GM19372 (cell line): Measurements from ENCODE around the gene NME8.
A peak's percentile ranks its signal among the peaks of the same experiment; 100 is the strongest.
"Not testable (repeated sequence)": the region's sequence is repeated elsewhere in the genome, so short reads cannot be mapped to it uniquely, and the experiment has no call there.

Source experiments
- ATAC-seq: cut with Tn5 transposase; IDR thresholded peaks from one replicate; pipeline ENCODE4 v1.9.1; 2021; ENCODE audit warnings: mild to moderate bottlenecking, low read depth, moderate library complexity; ENCODE audit not compliant: unreplicated experiment

Gene NME8, protein sequence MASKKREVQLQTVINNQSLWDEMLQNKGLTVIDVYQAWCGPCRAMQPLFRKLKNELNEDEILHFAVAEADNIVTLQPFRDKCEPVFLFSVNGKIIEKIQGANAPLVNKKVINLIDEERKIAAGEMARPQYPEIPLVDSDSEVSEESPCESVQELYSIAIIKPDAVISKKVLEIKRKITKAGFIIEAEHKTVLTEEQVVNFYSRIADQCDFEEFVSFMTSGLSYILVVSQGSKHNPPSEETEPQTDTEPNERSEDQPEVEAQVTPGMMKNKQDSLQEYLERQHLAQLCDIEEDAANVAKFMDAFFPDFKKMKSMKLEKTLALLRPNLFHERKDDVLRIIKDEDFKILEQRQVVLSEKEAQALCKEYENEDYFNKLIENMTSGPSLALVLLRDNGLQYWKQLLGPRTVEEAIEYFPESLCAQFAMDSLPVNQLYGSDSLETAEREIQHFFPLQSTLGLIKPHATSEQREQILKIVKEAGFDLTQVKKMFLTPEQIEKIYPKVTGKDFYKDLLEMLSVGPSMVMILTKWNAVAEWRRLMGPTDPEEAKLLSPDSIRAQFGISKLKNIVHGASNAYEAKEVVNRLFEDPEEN

GRCh38 chr7:37848297-37848696 is at the start of gene NME8:
Gene NME8, plus strand, starts transcription at chr7:37848597. Its CDS starts 1,670 bp downstream, at chr7:37850267.
- ATAC-seq = no peak

DNA sequence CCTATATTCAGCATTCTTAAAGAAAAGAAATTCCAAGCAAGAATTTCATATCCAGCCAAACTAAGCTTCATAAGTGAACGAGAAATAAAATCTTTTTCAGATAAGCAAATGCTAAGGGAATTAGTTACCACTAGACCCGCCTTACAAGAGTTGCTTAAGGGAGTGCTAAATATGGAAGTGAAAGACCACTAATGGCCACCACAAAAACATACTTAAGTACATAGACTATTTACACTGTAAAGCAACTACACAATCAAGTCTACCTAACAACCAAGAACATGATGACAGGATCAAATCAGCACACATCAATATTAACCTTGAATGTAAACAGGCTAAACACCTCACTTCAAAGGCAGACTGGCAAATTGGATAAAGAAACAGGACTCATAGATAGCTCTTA is 42.2 kb upstream of the NME8 start:
- no peak for ATAC-seq

DNA sequence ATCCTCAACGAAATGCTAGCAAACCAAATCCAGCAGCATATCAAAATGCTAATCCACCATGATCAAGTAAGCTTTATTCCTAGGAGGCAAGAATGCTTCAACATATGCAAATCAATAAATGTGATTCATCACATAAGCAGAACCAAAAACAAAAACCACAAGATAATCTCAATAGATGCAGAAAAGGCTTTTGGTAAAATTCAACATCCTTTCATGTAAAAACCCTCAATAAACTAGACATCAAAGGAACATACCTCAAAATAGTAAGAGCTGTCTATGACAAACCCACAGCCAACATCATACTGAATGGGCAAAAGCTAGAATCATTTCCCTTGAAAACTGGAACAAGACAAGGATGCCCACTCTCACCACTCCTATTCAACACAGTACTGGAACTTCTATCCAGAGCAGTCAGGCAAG is 36.2 kb upstream of the NME8 start:
- ATAC-seq = not testable (repeated sequence)

DNA sequence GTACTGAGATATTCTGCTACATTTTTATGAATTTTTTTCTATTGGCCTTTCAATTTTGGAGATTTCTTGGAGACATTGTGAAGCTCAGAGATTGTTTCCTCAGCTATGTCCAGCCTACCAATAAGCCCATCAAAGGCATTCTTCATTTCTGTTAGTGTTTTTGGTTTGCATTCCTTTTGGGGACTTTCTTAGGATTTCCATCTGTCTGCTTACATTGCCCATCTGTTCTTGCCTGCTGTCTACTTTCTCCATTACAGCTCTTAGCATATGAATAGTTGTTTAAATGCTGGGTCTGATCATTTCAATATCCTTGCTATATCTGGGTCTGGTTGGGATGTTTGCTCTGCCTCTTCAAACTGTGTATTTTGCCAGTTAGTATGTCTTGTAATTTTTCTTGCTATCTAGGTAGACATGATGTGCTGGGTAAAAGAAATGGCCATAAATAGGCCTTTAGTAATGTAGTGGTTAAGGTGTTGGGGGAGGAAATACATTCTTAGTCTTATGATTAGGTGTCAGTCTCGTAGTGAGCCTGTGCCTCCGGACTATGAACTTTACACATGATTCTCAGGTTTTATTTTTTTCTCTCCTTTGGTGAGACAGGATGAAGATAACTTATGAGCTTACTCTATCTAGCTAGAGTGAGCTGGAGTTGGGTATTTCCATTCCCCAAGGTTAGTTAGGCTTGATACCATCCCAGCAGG is 32.6 kb upstream of the NME8 start:
- peak; percentile 82 for ATAC-seq

DNA sequence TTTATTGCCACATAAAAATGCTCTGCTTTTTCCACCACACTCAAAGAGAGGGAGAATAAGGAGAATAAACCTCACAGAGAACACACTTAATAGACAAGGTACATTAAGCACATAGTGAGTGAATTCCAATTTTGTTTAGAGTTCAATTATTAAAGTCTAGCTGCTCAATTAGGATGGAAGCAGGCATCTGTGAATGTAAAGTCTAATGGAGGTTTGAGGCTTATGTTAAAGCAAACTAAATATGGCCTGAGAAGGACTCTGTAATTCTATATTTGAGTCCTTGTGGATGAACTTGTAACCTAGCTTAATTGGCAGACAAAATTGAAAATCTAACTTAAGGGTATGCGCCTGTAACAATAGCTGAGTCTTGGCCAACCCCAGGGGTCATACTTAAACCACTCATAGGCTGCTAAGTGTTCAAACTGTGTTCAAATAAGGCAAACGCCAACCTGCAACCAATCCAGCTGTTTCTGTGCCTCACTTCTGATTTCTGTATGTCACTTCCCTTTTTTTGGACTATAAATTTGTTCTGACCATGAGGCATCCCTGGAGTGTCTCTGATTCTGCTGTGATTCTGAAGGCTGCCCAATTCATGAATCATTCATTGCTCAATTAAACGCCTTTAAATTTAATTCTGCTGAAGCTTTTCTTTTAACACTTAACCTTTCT is 31.3 kb upstream of the NME8 start:
- no peak for ATAC-seq

GRCh38 chr7:37817591-37817960 is 30.8 kb upstream of the NME8 start:
- ATAC-seq = no peak

GRCh38 chr7:37817996-37818720 is 30.2 kb upstream of the NME8 start:
- ATAC-seq = no peak

DNA sequence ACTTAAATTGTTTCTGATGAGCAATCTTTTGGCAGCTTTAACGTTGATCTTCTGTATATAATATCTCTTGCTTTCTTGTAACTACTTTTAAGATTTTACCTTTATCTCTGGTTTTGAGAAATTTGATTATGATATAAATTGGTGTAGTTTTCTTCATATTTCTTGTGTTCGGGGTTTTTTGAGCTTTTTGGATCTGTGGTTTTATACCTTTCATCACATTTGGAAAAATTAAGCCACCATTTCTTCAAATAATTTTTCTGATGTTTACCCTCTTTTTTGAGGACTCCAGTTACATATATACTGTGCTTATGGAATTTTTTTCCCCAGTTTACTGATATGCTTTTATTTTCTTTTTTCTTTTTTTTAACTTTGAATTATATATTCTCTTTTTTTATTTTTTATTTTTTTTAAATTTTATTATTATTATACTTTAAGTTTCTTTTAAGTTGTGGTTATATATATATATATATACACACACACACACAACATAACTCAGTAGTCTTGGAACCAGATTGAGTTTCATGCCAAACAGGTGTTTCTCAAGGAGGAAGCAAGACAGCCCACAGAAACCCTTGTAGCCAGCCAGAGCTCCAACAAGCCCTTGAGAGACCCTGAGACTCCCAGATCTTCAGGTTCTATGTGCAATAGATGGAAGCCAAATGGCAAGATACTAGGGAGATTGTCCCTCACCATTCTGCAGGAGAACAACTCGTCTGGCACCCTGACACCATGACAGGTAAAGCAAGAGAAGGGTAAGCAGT is 27.5 kb upstream of the NME8 start:
- peak; percentile 54 for ATAC-seq

DNA sequence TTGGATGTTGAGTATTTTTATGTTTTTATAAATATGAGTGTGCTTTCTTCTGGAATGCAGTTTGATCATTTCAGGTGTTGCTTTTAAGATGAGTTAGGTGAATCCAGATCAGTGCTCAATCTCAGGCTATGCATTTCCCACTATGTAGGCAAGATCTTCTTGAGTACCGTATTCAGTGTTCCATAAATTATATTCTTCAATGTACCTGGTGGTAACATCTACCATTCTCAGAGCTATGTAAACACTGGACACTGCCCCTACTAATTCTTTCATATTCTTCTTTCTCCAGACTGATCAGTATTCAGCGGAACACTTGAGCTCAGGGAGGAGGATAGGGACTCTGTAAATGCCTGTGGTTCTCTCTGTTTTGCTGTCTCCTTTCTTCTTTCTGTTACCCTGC is 25.5 kb upstream of the NME8 start:
- ATAC-seq = no peak

DNA sequence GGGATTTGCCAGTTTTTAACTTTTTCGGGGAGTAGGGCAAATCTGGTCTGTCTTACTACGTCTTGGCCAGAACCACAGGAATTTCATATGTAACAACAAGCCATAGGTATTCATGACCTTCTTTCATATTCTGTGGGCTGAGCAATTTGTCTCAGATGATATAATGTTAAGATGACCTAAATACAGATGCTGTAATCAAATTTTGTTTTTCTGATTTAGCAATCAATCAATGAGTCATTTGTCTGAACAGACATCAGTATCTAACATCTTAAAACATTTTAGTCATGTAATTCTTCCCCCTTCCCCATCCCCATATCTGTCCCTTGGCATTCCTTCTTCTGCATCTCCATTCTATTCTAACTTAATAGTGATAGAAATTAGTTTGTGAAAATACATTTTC is 24.8 kb upstream of the NME8 start:
- ATAC-seq = no peak

GRCh38 chr7:37825038-37825437 is 23.4 kb upstream of the NME8 start:
- ATAC-seq = no peak

- peak; percentile 70 for ATAC-seq
These were observed 21.6 kb upstream of the NME8 start for GRCh38 chr7:37826825-37827224.

GRCh38 chr7:37831244-37831643 is 17.2 kb upstream of the NME8 start:
- ATAC-seq = no peak

DNA sequence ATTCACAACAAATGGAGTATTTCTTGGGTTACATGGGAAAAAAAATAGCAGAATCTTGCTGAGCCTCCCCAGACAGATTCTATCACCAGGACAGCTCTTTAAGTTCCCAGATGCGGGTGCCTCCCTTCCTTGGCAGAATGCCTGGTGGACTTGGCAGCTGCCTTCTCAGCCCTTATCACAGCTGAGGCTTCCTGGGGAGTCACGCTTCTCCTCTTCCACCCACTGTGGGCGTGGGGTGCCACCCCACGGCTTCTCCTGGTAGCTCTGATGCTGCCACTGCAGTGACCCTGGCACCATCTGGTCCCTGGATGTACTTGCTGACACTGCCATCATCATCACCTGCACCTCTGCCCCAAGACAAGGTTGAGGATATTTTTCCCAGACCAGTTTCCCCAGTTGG is 16.2 kb upstream of the NME8 start:
- peak; percentile 76 for ATAC-seq

GRCh38 chr7:37833107-37833817 is 15.1 kb upstream of the NME8 start:
- no peak for ATAC-seq

- ATAC-seq = no peak
These were observed 14.6 kb upstream of the NME8 start for GRCh38 chr7:37833818-37834146.

DNA sequence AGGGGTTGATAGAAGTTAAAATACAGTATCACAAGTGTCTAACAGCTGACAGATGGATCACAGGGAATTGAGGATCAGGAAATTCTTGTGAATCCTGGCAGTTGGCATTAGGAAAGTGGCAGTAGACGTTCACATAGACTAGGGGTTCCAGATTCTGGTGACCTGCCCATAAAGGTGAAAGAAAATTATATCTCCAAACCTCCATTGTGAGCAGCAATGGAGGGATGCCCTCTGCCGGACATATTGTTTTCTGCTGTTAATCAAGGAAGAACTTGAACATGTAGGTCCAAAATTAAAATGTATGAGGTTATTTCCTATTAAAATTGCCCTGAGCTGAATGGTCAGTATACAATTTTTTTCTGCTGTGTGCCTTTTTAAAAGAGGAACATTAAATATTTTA is 5.1 kb downstream of the NME8 start:
- ATAC-seq = no peak

- no peak for ATAC-seq
These were observed 33.7 kb downstream of the NME8 start for GRCh38 chr7:37882086-37882485.

GRCh38 chr7:37893359-37893758 is 45.0 kb downstream of the NME8 start:
- no peak for ATAC-seq
